HepG2 (cell line): Measurements from ENCODE around the gene ZNRF4. TPM values are rescaled to one million over a fixed set of nuclear protein-coding genes. Genes with fewer than 3 reads are reported as not detected.

Experiments
- ATAC-seq: fragments of 200-7000 bp; cut with Tn5 transposase; 3 replicates; pipeline ENCODE4 v1.9.1; 2020; ENCODE audit warnings: mild to moderate bottlenecking, moderate library complexity
- BruUV-seq: library from RNA; stranded (reverse); fragments of 400-500 nt; replicated peaks from 2 replicates; lab custom pipeline; 2021; lab: Mats Ljungman, UMichigan
- CTCF ChIA-PET: fragments of 300-600 bp; formaldehyde crosslinking; extraction: SDS; loops from one replicate; lab custom pipeline; 2021; ENCODE audit warnings: low total read pairs, inconsistent platforms, low intra/inter-chr PET ratio; lab: Yijun Ruan, JAX
- POLR2A ChIA-PET: fragments of 350-600 bp; sonication (Branson Sonifier 250); formaldehyde crosslinking; loops from one replicate; lab custom pipeline; 2020; ENCODE audit warnings: antibody characterized with exemption, inconsistent platforms; lab: Yijun Ruan, JAX
- DNase-seq: peaks from one replicate; pipeline ENCODE4 v3.0.0-alpha.2; 2015; ENCODE audit warnings: low spot score
- FAIRE-seq: peaks from 3 replicates; lab custom pipeline; 2011; peaks lifted over from hg19 to GRCh38; lab: Jason Lieb, UNC
- H2AFZ ChIP-seq: one replicate; pipeline ENCODE4 v1.6.1; 2011; ENCODE audit warnings: low read length, inconsistent platforms
- H3K27ac ChIP-seq: fragments of 300-600 bp; 3 replicates; pipeline ENCODE4 v1.8.0; 2011; ENCODE audit warnings: mixed run types, mild to moderate bottlenecking, mixed read lengths, low read length, inconsistent platforms; ENCODE audit not compliant: insufficient read depth; ENCODE audit errors: extremely low read length
- H3K27me3 ChIP-seq, 2 experiments: fragments of 200-600 bp in 1 of 2; 2 replicates in 1 of 2; 3 replicates in 1 of 2; pipeline versions ENCODE4 v1.6.0 to v1.8.0; 2011; ENCODE audit warnings: low read length in 2 of 2, mild to moderate bottlenecking in 2 of 2, moderate library complexity in 2 of 2, inconsistent platforms in 1 of 2; ENCODE audit not compliant: insufficient read depth in 2 of 2, control insufficient read depth in 1 of 2
- H3K36me3 ChIP-seq, 2 experiments: fragments of 200-600 bp in 1 of 2; replicated peaks in 1 of 2; 2 replicates in 1 of 2; 3 replicates in 1 of 2; pipeline versions ENCODE4 v1.5.1 to v1.8.0; 2011; ENCODE audit warnings: low read length in 2 of 2, inconsistent platforms in 1 of 2; ENCODE audit not compliant: insufficient read depth in 2 of 2, control insufficient read depth in 1 of 2
- H3K4me1 ChIP-seq: 2 replicates; pipeline ENCODE4 v1.5.1; 2012; ENCODE audit warnings: low read length, inconsistent platforms; ENCODE audit not compliant: insufficient read depth
- H3K4me2 ChIP-seq: 2 replicates; pipeline ENCODE4 v1.6.0; 2011; ENCODE audit warnings: low read depth, low read length, inconsistent platforms
- H3K4me3 ChIP-seq, 3 experiments: fragments of 200-600 bp in 1 of 3; sonication (generic), shearing (Covaris generic) in 1 of 3; replicated peaks in 1 of 3; 2 replicates each; pipeline ENCODE4 v1.5.1; 2011 to 2016; ENCODE audit warnings: low read length in 3 of 3, inconsistent platforms in 2 of 3, low read depth in 2 of 3, mild to moderate bottlenecking in 2 of 3, control low read depth in 1 of 3, mixed read lengths in 1 of 3; ENCODE audit not compliant: insufficient read depth in 1 of 3
- H3K79me2 ChIP-seq: one replicate; pipeline ENCODE4 v1.6.1; 2011; ENCODE audit warnings: low read length, inconsistent platforms; ENCODE audit not compliant: insufficient read depth
- H3K9ac ChIP-seq: 2 replicates; pipeline ENCODE4 v1.6.0; 2011; ENCODE audit warnings: mild to moderate bottlenecking, low read depth, low read length, inconsistent platforms; ENCODE audit not compliant: insufficient read depth
- H3K9me3 ChIP-seq: 2 replicates; pipeline ENCODE4 v1.5.1; 2012; ENCODE audit warnings: mild to moderate bottlenecking, low read length
- H4K20me1 ChIP-seq: 2 replicates; pipeline ENCODE4 v1.6.0; 2011; ENCODE audit warnings: inconsistent platforms, mild to moderate bottlenecking, low read length, moderate library complexity; ENCODE audit not compliant: insufficient read depth
- ZMYM3 ChIP-seq: sonication (generic); formaldehyde crosslinking; IDR thresholded peaks from 2 replicates; pipeline ENCODE4 v1.5.1; 2020; ENCODE audit warnings: mild to moderate bottlenecking, missing genetic modification reagents
- ZMYM4 ChIP-seq: sonication (generic); formaldehyde crosslinking; IDR thresholded peaks from 2 replicates; pipeline ENCODE4 v1.8.1; 2023; ENCODE audit warnings: mild to moderate bottlenecking, missing genetic modification reagents
- ZNF317 ChIP-seq: sonication (generic); formaldehyde crosslinking; IDR thresholded peaks from 2 replicates; pipeline ENCODE4 v1.5.0; 2020; ENCODE audit warnings: mild to moderate bottlenecking, missing genetic modification reagents
- ZNF768 ChIP-seq: sonication (generic); formaldehyde crosslinking; IDR thresholded peaks from 2 replicates; pipeline ENCODE4 v1.4.0; 2020; ENCODE audit warnings: missing genetic modification reagents
- WGBS: methylation state at CpG from one replicate; pipeline ENCODE4 v1.1.6; 2017; ENCODE audit warnings: low lambda C conversion rate; 5-methylcytosine and 5-hydroxymethylcytosine counted together
- in situ Hi-C: cut with HindIII; loops from 2 replicates; pipeline ENCODE4 v1.10.0; 2017; ENCODE audit warnings: low pct_unique_long_range_greater_than_20kb; ENCODE audit not compliant: extremely low pct_ligation_motif_present
- intact Hi-C: fragments of 100-400 bp; cut with micrococcal nuclease; formaldehyde crosslinking; loops from one replicate; pipeline ENCODE4 v1.10.0; 2022; ENCODE audit not compliant: unreplicated experiment
- polyA plus RNA-seq, 8 experiments: library from polyadenylated mRNA; depleted of rRNA in 3 of 8; stranded (reverse) in 7 of 8; unstranded in 1 of 8; fragments of >200 nt; fragmentation: Illumina TruSeq in 4 of 8; extraction: Trizol in 4 of 8; gene quantifications; 2 replicates each; pipeline versions ENCODE4 v1.2.1 to v1.2.3, GENCODE V29; 2011 to 2016; ENCODE audit warnings: low read depth in 4 of 8, missing spikeins in 1 of 8, mixed read lengths in 1 of 8; ENCODE audit not compliant: insufficient read depth in 1 of 8
- total RNA-seq, 5 experiments: library from RNA; depleted of rRNA; stranded (reverse); fragments of >200 nt; fragmentation: Illumina TruSeq; extraction: Trizol; gene quantifications; 2 replicates each; pipeline ENCODE4 v1.2.3, GENCODE V29; 2016; ENCODE audit warnings: low read depth in 1 of 5

ZNRF4 gene
- total and polyA plus RNA-seq, 2 of the 13 experiments (the other 11 are each of a cell fraction or from before 2014, with no cell fraction given) = not detected

DNA sequence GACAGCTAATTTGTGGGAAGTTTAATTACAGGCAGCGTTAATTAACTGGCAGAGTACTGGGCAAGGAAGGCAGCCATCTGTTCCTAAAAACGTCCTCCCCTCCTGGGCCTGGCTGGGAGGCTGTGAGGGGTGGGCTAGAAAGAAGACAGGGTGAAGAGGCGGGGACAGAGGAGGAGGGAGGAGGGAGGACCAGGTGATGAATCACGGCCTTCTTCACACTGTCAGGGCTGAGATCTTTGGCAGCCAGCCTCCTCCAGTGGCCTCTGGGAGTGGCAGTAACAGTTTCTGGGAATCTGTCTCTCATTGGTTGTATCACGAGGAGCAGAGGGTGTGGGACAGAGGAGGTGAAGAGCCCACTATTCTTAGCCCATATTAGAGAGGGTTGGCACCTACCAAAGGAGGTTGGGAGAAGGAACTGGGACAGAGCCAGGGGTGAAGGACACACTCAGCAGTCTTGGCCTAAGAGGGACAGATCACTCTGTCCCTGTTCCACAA lies 9.6 kb upstream of the ZNRF4 start:
- intact Hi-C loops = no loop called here
- H2AFZ ChIP-seq = no peak overlapping the region
- ATAC-seq = no peak
- 38% methylated on average over 5 of the region's 5 CpGs for WGBS
- H4K20me1 ChIP-seq = no peaks in the 10 kb centered on the region
- in situ Hi-C loops = no loop called here
- H3K4me1 ChIP-seq = no peaks in the 10 kb centered on the region
- BruUV-seq = no TSS peak
- no peak overlapping the region for H3K4me3 ChIP-seq
- no peak overlapping the region for H3K27ac ChIP-seq
- no peak for FAIRE-seq
- ChIA-PET POLR2A (no interaction called here), CTCF (no interaction called here)
- TF ChIP-seq ZMYM3 (CRISPR knock-in tag) = peak; percentile 56; the same call in 1 of the 2 replicates
- TF ChIP-seq ZNF317 = no peak
- H3K27me3 ChIP-seq = no peaks in the 10 kb centered on the region
- H3K36me3 ChIP-seq = no peaks in the 10 kb centered on the region
- no peaks in the 10 kb centered on the region for H3K79me2 ChIP-seq
- H3K9me3 ChIP-seq = no peaks in the 10 kb centered on the region
- no peak for DNase-seq
- no peak overlapping the region for H3K4me2 ChIP-seq
- no peak overlapping the region for H3K9ac ChIP-seq

DNA sequence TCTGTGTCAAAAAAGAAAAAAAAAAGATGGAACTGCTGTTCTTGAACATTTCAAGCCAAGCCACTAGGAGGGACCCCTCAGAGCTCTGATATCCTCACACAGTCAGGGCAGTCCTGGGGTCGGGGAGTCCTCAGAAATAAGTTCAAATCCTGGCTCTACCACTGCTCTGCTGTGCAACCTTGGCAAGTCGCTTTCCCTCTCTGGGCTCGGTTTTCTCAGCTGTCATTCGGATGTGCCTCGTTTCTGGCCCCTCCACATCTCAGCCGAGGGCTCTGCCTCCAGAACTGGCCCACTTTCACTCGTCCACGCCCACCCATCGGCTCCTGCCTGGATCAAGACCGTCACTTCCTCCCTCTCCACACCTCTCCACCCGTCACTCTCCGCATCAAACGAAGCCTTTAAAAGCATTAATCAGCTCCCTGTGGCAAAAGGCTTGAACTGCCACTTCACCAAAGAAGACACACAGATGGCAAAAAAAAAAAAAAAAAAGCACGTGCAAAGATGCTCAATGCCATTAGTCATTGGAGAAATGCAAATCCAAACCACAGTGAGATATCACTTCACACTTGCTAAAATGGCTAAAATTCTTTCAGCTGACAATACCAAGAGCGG lies 7.4 kb upstream of the ZNRF4 start:
- Histone ChIP-seq H3K9me3 (no peaks in the 10 kb centered on the region), H2AFZ (no peak overlapping the region), H3K4me2 (no peak overlapping the region), H3K36me3 (no peaks in the 10 kb centered on the region), H3K27ac (no peak overlapping the region), H3K9ac (no peak overlapping the region), H3K79me2 (no peaks in the 10 kb centered on the region), H3K27me3 (no peaks in the 10 kb centered on the region), H3K4me1 (no peaks in the 10 kb centered on the region), H4K20me1 (no peaks in the 10 kb centered on the region), H3K4me3 (no peak overlapping the region)
- no peak for TF ChIP-seq ZMYM4 (CRISPR knock-in tag)
- peak; percentile 95 for TF ChIP-seq ZNF768
- no peak for DNase-seq
- POLR2A ChIA-PET = no interaction called here
- CTCF ChIA-PET = no interaction called here
- 28% methylated on average over 15 of the region's 15 CpGs for WGBS
- intact Hi-C loops = no loop called here
- no peak for FAIRE-seq
- no TSS peak for BruUV-seq
- no peak for ATAC-seq
- in situ Hi-C loops = no loop called here
